Astrocyte (in vitro differentiated cells and primary cell): Measurements from ENCODE around the gene TBC1D5. TPM values are rescaled to one million over a fixed set of nuclear protein-coding genes. Genes with fewer than 3 reads are reported as not detected.

Experiments
- DNase-seq: peaks from one replicate; pipeline ENCODE4 v3.0.0-alpha.2; 2010; ENCODE audit warnings: low read depth
- FAIRE-seq: peaks from 2 replicates; lab custom pipeline; 2011; peaks lifted over from hg19 to GRCh38; lab: Jason Lieb, UNC
- H2AFZ ChIP-seq: 2 replicates; pipeline ENCODE4 v1.6.0; 2012; ENCODE audit warnings: low read depth, low read length, inconsistent platforms
- H3K27ac ChIP-seq: 2 replicates; pipeline ENCODE4 v1.5.1; 2011; ENCODE audit warnings: low read depth, low read length, inconsistent platforms
- H3K27me3 ChIP-seq: 2 replicates; pipeline ENCODE4 v1.6.0; 2011; ENCODE audit warnings: low read length, inconsistent platforms; ENCODE audit not compliant: insufficient read depth
- H3K36me3 ChIP-seq: 2 replicates; pipeline ENCODE4 v1.5.1; 2011; ENCODE audit warnings: low read length, inconsistent platforms; ENCODE audit not compliant: insufficient read depth
- H3K4me1 ChIP-seq: 2 replicates; pipeline ENCODE4 v1.5.1; 2011; ENCODE audit warnings: low read length, inconsistent platforms; ENCODE audit not compliant: insufficient read depth
- H3K4me2 ChIP-seq: 2 replicates; pipeline ENCODE4 v1.6.0; 2012; ENCODE audit warnings: low read length, inconsistent platforms
- H3K4me3 ChIP-seq: 2 replicates; pipeline ENCODE4 v1.5.1; 2011; ENCODE audit warnings: low read depth, mild to moderate bottlenecking, low read length, inconsistent platforms; ENCODE audit not compliant: insufficient read depth
- H3K79me2 ChIP-seq: 2 replicates; pipeline ENCODE4 v1.6.0; 2012; ENCODE audit warnings: mild to moderate bottlenecking, low read length, inconsistent platforms; ENCODE audit not compliant: insufficient read depth
- H3K9ac ChIP-seq: 2 replicates; pipeline ENCODE4 v1.6.0; 2012; ENCODE audit warnings: mild to moderate bottlenecking, low read length, inconsistent platforms
- H3K9me3 ChIP-seq: 2 replicates; pipeline ENCODE4 v1.5.1; 2012; ENCODE audit warnings: low read depth, mild to moderate bottlenecking, low read length, inconsistent platforms; ENCODE audit not compliant: insufficient read depth
- H4K20me1 ChIP-seq: 2 replicates; pipeline ENCODE4 v1.6.0; 2012; ENCODE audit warnings: low read length, inconsistent platforms; ENCODE audit not compliant: insufficient read depth
- H3K27ac Mint-ChIP-seq: one replicate; pipeline ENCODE4 v1.8.0; 2021; ENCODE audit warnings: mild to moderate bottlenecking, mixed read lengths; ENCODE audit not compliant: unreplicated experiment
- H3K27me3 Mint-ChIP-seq: one replicate; pipeline ENCODE4 v1.8.0; 2021; ENCODE audit warnings: low read depth, mixed read lengths; ENCODE audit not compliant: unreplicated experiment
- H3K36me3 Mint-ChIP-seq: one replicate; pipeline ENCODE4 v1.8.0; 2021; ENCODE audit warnings: low read depth, mixed read lengths; ENCODE audit not compliant: unreplicated experiment
- H3K4me1 Mint-ChIP-seq: one replicate; pipeline ENCODE4 v1.8.0; 2021; ENCODE audit warnings: low read depth, mixed read lengths; ENCODE audit not compliant: unreplicated experiment
- H3K4me3 Mint-ChIP-seq: one replicate; pipeline ENCODE4 v1.8.0; 2021; ENCODE audit warnings: mild to moderate bottlenecking, moderate library complexity, mixed read lengths; ENCODE audit not compliant: unreplicated experiment
- H3K9me3 Mint-ChIP-seq: one replicate; pipeline ENCODE4 v1.8.0; 2021; ENCODE audit warnings: mild to moderate bottlenecking, mixed read lengths; ENCODE audit not compliant: unreplicated experiment
- EZH2 ChIP-seq: IDR thresholded peaks from 2 replicates; pipeline ENCODE4 v1.6.1; 2012; ENCODE audit warnings: mild to moderate bottlenecking, low read length, inconsistent platforms; ENCODE audit not compliant: insufficient read depth
- total RNA-seq: library from RNA; stranded (reverse); gene quantifications from 2 replicates; pipeline ENCODE4 v1.2.1, GENCODE V29; 2021
- TF ChIP-seq, protein P1 (sequence below): IDR thresholded peaks from 2 replicates; pipeline ENCODE4 v1.5.1; 2011; ENCODE audit warnings: low read depth, mild to moderate bottlenecking, inconsistent platforms, low read length, moderate library complexity; ENCODE audit not compliant: insufficient read depth

TBC1D5 gene
- total RNA-seq, 1 donor from 2014 or later = 23.0 TPM

DNA sequence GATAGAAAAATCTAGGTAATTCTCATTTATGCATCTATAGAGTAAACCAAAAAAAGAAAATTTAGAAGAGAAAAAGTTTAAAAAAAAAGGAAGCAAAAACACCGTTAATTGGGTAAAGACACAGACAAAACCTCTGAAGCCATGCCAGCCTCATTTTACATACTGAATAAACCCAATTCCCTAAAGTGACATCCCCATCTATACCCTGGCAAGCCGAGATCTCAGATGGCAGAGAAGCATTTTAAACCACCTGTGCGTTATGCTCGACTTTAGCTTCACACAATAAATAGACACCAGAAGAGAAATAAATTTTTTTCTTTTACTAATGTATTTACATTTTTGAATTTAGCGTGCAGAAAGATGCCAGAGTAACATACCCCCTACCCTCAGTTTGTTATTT, 475.6 kb downstream of the TBC1D5 start:
- Mint-ChIP-seq H3K4me3 (no peak overlapping the region), H3K9me3 (no peaks in the 10 kb centered on the region), H3K36me3 (no peaks in the 10 kb centered on the region), H3K27me3 (no peaks in the 10 kb centered on the region), H3K27ac (no peak overlapping the region), H3K4me1 (peaks cover 4% of the 10 kb centered on the region)
- Histone ChIP-seq H3K9ac (no peak overlapping the region), H4K20me1 (no peaks in the 10 kb centered on the region), H3K27me3 (no peaks in the 10 kb centered on the region), H3K27ac (no peak overlapping the region), H3K4me3 (no peak overlapping the region), H3K4me1 (no peaks in the 10 kb centered on the region), H3K36me3 (no peaks in the 10 kb centered on the region), H3K4me2 (no peak overlapping the region), H2AFZ (no peak overlapping the region), H3K79me2 (no peaks in the 10 kb centered on the region), H3K9me3 (no peaks in the 10 kb centered on the region)
- TF ChIP-seq, protein P1, sequence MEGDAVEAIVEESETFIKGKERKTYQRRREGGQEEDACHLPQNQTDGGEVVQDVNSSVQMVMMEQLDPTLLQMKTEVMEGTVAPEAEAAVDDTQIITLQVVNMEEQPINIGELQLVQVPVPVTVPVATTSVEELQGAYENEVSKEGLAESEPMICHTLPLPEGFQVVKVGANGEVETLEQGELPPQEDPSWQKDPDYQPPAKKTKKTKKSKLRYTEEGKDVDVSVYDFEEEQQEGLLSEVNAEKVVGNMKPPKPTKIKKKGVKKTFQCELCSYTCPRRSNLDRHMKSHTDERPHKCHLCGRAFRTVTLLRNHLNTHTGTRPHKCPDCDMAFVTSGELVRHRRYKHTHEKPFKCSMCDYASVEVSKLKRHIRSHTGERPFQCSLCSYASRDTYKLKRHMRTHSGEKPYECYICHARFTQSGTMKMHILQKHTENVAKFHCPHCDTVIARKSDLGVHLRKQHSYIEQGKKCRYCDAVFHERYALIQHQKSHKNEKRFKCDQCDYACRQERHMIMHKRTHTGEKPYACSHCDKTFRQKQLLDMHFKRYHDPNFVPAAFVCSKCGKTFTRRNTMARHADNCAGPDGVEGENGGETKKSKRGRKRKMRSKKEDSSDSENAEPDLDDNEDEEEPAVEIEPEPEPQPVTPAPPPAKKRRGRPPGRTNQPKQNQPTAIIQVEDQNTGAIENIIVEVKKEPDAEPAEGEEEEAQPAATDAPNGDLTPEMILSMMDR = no peak
- TF ChIP-seq EZH2 = no peak
- no peak for FAIRE-seq
- DNase-seq = no peak

GRCh38 chr3:17261627-17262369, 480.6 kb downstream of the TBC1D5 start:
- H3K27me3 Mint-ChIP-seq = no peaks in the 10 kb centered on the region
- H3K27me3 ChIP-seq = no peaks in the 10 kb centered on the region

More at GRCh38 chr3:17261627-17262369, 480.6 kb downstream of the TBC1D5 start:
- no peak overlapping the region for H3K4me3 Mint-ChIP-seq
- Histone ChIP-seq H3K9me3 (no peaks in the 10 kb centered on the region), H4K20me1 (no peaks in the 10 kb centered on the region), H3K9ac (no peak overlapping the region), H2AFZ (no peak overlapping the region), H3K4me2 (no peak overlapping the region), H3K4me3 (no peak overlapping the region), H3K27ac (no peak overlapping the region), H3K4me1 (no peaks in the 10 kb centered on the region), H3K79me2 (no peaks in the 10 kb centered on the region), H3K36me3 (no peaks in the 10 kb centered on the region)
- no peaks in the 10 kb centered on the region for H3K4me1 Mint-ChIP-seq
- no peaks in the 10 kb centered on the region for H3K9me3 Mint-ChIP-seq
- no peak for DNase-seq
- H3K36me3 Mint-ChIP-seq = no peaks in the 10 kb centered on the region
- no peak for FAIRE-seq
- TF ChIP-seq EZH2 = no peak
- TF ChIP-seq, protein P1 = no peak
- H3K27ac Mint-ChIP-seq = no peak overlapping the region
